Right ventricle myocardium inferior (tissue), 1 donor: ENCODE data around the gene TTLL11. TPM values are rescaled to one million over a fixed set of nuclear protein-coding genes. Genes with fewer than 3 reads are reported as not detected.
A peak's percentile ranks its signal among the peaks of the same experiment; 100 is the strongest.
"Not testable (repeated sequence)": the region's sequence is repeated elsewhere in the genome, so short reads cannot be mapped to it uniquely, and the experiment has no call there.

Source experiments
- ATAC-seq: fragments of 200-7000 bp; cut with Tn5 transposase; one replicate; pipeline ENCODE4 v1.9.1; 2020; ENCODE audit warnings: mild to moderate bottlenecking, moderate library complexity
- DNase-seq: peaks from one replicate; pipeline ENCODE4 v3.0.0; 2021; ENCODE audit errors: missing footprints
- intact Hi-C: fragments of 100-400 bp; cut with DNase I; formaldehyde crosslinking; loops from one replicate; pipeline ENCODE4 v1.11.0; 2022
- total RNA-seq: library from RNA; stranded (reverse); fragmentation: NEBNext Ultra II Directional; extraction: Animal tissue kit (Norgen Biotek cat#: 25700); gene quantifications from one replicate; pipeline ENCODE4 v1.2.1, GENCODE V29; 2021
- donor health status: DM: no; HTN: yes; CAD: no; lungs with severe emphysema.

TTLL11 gene
- total RNA-seq, 1 donor from 2014 or later, result 5.0 TPM

DNA sequence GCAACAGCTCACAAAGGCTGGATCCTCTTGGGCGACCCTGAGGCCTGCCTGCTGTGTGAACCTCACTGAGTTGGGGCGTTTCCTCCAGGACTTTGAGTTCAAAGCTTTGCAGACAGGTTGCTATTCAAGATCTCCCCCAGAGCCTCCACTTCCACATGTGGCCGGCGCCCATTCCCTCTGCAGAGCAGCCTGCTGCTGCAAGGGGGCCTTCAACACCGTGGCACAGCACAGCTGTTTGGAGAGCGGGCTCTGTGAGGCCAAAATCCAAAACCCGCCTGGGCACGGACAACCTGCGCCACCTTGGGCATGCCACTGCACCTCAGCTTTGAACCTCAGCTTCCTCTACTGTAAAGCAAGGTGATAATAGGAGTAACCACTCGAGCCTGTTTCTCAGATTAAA, 281.4 kb downstream of the TTLL11 start:
- DNase-seq (no peak), ATAC-seq (no peak)
- intact Hi-C loops, result no loop called here

DNA sequence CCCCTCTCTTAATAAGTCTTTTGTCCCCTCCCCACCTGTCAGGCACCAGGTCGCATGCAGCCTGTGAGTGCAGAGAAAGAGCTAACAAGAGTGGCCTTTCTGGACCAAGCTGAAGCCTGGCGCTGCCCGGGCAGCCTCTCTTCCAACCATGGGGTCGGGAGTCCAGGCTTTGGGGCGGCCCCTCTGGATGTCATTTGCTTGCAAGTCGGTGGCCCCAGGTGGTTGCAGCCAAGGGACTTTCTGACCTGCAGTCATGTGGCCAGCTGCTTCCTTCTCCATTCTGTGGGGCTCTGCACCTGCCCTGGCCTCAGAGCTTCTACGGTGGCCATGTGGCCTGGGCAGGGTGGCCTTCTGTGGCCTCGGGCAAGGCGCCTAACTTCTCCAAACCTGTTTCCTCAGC, 282.0 kb downstream of the TTLL11 start:
- DNase-seq (no peak), ATAC-seq (no peak)
- intact Hi-C loops, result no loop called here

DNA sequence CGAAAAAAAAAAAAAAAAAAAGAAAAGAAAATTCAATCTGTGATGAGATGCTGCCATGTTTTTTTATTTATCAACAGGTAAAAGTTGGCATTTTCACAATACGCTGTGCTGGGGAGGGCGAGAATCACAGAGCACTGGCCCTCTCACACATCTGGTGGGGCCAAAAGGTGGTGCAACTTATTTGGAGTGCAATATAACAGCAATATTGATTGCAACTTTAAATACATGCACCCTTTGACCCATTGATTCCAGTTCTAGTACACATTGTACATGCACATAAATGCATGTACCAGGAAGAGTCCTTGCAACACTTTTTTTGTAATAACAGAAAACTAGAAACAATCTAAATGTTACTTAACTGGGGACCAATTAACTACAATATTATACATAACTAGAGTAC, 282.6 kb downstream of the TTLL11 start:
- ATAC-seq, result no peak
- intact Hi-C loops, result no loop called here
- DNase-seq, result no peak

DNA sequence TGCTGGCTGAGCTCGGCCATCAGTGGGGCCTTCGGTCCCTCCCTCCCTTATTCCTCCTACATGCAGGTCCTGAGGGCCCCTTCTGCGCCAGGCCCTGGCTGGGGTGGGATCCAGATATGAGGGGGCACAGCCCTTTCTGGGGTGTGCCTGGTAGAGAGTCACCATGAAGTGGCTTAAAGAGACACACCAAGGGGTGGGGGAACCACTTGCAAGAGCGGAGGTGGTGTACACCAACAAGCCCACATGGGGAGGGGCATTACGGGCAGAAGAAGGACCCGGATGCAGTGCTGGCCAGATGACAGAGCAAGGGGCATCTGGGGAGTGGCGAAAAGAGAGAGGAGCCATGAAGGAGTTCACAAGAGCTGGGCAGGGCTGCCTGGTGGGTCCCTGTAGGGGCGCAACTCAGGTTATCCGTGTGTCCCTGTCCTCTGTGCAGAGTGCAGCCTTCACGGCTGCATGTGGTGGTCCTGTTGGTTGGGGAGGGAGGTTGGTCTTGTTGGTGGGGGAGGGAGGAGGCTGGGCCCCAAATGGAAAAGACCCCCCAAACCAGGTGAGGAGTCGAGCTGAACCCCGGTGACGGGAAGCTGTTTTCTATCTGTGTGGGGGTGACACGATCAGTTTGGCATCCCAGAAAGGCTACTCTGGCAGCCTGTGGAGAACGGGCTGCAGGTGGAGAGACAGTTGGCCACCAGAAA, 283.6 kb downstream of the TTLL11 start:
- intact Hi-C loops, result no loop called here
- no peak for DNase-seq
- ATAC-seq, result no peak

DNA sequence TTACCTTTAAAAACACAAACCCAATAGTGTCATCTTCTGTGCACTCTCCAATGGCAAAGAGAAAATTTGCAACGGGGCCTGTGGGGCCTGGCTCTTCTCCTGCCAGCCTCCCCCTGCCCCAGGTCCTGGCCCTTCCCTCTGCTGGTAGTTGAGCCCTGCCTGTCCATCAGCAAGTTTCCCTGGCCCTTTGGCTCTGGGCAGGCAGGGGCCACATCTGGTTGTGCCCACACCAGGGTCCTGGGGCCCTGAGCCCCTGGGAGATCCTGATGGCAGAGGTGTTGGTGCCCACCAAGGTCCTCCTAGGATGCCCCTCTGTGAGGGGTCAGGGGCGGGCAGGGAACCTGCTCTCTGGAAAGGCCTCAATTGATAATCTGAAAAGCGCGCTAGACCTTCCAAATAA, 284.3 kb downstream of the TTLL11 start:
- ATAC-seq, result no peak
- no peak for DNase-seq
- intact Hi-C loops, result no loop called here

DNA sequence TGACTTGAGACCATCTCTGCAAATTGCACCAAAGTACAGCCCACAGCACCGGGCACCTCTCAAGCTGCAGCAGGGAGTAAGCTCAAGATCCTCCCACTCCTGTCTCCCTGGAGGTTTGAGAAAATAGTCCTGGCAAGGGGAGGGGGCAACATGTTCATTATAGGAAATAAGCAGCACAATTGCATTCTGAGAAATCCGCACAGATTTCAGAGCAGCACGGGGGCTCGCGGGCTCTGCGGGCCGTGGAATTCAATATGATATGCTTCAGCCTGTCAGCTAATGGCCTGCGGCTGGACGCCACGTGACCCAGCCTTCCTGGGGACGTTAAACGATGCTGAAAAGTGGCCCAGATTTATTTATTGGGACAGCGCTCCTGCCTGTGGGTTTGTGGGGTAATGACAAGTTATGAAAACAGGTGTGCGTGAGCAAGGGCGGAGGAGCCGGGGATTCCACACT, 285.3 kb downstream of the TTLL11 start:
- peak; percentile 37 for ATAC-seq
- no peak for DNase-seq
- intact Hi-C loops, result no loop called here

DNA sequence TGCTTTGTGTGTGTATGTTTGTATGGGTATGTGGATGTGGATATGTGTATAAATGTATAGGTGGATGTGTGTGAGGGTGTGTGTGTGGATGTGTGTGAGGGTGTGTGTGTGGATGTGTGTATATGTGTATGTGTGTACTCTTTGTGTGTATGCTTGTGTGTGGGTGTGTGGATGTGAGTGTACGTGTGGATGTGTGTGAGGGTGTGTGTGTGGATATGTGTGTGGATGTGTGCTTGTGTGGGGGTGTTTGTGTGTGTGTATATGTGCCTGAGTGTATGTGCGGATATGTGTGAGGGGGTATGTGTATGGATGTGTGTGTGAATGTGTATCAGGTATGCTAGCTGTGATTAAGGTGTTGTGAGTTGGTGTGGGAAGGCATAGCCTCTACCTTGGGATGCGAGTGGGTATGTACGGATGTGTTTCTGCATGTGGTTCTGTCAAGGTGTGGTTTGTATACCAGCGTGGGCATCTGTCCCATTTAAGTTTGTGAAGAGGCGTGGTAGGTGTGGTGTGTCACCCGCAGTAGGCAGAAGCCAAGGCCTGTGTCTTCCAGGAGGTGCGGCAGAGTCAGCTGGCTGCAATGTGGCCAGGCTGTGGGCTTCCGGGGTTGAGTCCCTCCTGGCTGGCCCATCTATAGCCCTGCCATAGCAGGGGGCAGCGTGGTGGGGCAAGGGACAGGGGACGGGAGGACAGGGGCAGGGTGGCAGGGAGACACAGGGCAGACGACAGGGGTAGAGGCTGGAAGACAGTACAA, 285.9 kb downstream of the TTLL11 start:
- intact Hi-C loops, result no loop called here
- DNase-seq (no peak), ATAC-seq (peak; percentile 31)

DNA sequence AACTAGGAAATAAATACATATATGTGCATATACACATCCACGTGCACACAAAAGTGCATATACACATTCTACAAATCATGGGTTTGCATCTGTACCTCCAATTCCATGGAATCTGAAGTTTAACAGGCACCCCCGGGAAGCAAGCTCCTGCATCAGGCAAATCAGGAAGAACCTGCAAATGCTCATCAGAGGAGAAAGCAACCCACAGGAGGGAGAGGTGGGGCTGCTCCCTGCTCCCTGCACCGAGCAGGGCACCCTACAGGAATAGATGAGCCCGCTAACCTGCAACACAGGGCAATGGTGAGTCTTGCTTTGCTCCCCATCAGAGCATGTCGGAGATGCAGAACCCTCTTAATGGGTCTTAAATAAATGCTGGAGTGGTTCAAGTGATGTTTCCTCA, 290.4 kb downstream of the TTLL11 start:
- intact Hi-C loops, result no loop called here
- ATAC-seq, result no peak
- DNase-seq, result no peak

DNA sequence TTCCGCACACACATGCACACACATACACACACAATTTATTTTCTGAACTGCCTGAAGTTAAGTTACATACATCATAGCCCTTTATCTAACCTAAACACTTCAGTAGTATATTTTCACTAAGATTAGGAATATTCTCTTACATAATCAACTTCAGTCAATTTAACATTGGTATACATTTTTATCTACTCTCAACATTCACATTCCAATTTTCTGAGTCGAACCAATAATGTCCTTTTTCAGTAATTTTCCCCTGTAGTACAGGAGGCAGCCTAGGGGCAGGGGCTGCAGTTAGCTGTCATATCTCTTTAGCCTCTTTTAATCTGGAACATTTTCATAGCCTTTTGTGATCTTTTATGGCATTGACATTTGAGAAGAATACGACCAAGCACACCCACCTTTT, 291.5 kb downstream of the TTLL11 start:
- intact Hi-C loops, result no loop called here
- no peak for DNase-seq

DNA sequence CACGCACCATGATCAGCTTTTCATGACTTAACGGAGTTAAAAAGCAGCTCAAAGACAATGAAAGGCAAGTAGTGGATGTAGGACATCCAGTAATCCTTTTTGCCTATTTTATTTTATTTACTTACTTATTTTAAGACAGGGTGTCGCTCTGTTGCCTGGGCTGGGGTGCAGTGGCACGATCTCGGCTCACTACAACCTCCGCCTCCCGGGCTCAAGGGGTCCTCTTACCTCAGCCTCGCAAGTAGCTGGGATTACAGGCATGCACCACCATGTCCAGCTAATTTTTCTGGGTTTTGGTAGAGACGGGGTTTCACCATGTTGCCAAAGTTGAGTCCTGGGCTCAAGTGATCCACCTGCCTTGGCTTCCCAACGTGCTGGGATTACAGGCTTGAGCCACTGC, 292.7 kb downstream of the TTLL11 start:
- ATAC-seq, result no peak
- DNase-seq, result no peak
- intact Hi-C loops, result no loop called here

More for the DNA sequence above, 291.5 kb downstream of the TTLL11 start:
- ATAC-seq, result no peak

DNA sequence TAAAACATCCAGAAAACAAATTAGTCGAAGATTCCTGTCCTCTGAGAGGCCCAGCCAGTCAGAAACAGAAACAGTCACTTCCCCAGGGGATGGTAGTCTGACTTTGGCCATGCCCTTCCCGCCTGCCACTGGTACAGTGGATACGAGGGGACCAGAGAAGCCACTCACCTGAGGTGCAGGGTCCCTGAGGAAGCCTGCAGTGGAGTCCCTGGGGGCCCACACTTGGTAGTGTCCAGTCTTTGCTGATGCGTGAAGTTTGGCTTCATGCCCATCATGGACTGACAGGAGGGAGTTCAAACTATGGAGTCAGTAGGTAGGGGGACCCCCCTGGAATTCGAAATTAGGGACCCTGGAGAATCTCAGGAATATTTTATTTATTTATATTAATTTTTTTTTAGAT, 294.2 kb downstream of the TTLL11 start:
- ATAC-seq (no peak), DNase-seq (no peak)
- intact Hi-C loops, result no loop called here

DNA sequence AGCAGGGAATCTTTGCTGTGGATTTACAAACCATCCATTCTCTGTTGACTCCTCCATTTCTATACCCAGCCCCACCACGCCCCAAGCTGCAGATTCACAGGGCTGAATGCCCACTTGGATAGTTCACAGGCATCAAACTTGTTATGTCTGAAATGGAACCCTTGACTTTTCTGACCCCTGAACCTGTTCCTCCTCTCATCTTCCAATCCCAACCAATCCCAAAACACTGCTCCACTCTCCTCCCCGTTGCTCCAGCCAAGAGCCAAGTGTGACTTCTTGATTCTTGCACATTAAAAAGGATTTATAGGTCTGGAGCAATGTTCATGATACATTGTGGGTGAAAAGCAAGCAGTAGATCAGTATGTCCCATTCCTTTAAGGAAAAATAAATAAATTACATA, 296.0 kb downstream of the TTLL11 start:
- intact Hi-C loops, result no loop called here
- ATAC-seq (no peak), DNase-seq (no peak)

DNA sequence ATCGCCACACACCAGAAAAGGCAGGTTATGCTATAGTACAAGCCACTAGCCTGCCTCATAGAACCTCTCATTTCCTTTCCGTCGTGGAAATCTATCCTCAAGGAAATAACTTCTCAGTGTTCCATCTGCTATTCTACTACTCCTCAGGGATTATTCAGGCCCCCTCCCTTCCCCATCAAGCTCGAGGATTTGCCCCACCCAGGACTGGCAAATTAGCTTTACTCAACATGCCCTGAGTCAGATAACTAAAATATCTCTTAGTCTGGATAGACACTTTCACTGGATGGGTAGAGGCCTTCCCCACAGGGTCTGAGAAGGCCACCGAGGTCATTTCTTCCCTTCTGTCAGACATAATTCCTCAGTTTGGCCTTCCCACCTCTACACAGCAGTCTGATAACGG, 298.8 kb downstream of the TTLL11 start:
- DNase-seq, intact Hi-C loops, ATAC-seq: not testable (repeated sequence)

DNA sequence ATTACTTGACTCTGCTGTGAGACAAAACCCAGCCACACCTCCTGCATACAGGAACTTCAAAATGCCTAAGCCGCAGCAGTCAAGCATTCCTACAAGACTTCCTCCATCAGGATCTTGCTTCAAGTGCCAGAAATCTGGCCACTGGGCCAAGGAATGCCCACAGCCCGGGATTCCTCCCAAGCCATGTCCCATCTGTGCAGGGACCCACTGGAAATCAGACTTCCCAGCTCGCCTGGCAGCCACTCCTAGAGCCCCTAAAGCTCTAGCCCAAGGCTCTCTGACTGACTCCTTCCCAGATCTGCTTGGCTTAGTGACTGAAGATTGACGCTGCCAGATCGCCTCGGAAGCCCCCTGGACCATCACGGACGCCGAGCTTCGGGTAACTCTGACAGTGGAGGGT, 300.6 kb downstream of the TTLL11 start:
- ATAC-seq, intact Hi-C loops, DNase-seq: not testable (repeated sequence)

DNA sequence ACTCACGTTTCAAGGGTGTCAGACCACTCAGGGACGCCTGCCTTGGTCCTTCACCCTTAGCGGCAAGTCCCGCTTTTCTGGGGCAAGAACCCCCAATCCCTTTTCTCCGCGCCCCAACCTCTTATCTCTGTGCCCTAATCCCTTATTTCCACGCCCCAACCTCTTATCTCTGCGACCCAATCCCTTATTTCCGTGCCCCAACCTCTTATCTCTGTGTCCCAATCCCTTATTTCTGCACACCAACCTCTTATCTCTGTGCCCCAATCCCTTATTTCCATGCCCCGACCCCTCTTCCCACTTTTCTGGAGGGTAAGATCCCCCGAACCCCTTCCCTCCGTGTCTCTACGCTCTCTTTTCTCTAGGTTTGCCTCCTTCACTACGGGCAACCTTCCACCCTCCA, 302.3 kb downstream of the TTLL11 start:
- ATAC-seq (no peak), DNase-seq (no peak)
- intact Hi-C loops, result no loop called here

DNA sequence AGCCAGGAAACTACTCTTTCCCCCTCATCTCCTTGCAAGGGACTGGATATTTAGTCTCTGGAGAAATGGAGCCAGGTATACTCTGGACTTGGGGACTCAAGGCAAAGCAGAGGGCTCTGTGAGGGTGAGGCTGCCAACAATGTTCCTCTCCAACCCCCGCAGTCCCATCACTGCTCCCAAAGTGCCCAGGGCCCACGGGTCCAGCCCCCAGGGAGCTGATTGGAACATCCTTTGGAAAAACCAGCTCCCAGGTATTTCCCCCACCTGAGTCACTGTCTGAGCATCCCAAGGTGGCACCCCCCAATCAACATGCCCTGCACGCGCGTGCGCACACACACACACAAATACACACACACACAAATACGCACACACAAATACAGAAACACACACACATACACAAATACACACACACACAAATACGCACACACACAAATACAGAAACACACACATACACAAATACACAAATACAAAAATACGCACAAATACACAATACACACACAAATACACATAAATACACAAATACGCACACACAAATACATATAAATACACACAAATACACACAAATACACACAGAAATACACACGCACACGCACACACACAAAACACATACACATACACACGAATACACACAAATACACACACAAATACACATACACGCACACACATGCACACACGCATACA, 304.3 kb downstream of the TTLL11 start:
- no peak for DNase-seq
- no peak for ATAC-seq
- intact Hi-C loops, result no loop called here

DNA sequence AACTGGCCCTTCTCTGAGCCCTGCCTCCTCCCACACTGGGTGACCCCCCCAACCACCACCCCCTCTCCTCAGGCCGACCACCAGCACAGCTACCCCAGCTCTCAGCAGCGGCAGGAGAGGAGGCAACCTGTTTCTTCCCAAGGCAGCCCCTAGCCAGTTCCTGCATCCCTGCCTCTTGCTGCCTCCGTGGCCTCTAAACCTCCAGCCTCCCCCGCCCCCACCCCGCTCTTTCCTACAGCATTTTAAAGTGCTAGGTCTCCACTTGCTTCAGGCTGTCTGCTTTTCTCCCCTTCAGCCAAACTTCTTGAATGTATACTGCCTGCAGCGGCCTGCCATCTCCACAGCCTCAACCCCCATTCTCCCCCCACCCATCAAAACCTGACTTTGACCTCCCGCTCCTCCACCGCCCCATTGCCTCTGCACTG, 306.1 kb downstream of the TTLL11 start:
- ATAC-seq (no peak), DNase-seq (no peak)
- intact Hi-C loops, result no loop called here

DNA sequence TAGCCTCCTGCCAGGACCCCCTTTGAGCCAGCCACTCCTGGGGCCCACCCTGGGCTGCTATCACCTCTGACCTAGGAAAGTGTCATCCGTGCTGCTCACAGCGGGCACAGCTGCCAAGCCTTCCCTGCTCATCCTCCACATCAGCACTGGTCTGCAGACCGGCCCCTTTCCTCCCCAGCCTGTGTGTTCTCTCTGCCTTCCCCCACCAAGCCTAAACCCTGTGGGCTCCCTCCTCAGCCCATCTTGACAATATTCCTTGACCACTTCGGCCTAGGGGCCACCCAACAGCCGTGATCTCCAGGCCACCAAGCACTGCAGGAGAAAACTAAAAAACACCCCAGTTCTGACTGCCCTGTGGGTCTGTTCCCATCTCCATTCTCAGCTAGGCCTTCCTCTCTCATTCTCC, 306.6 kb downstream of the TTLL11 start:
- intact Hi-C loops, result no loop called here
- no peak for DNase-seq
- no peak for ATAC-seq

DNA sequence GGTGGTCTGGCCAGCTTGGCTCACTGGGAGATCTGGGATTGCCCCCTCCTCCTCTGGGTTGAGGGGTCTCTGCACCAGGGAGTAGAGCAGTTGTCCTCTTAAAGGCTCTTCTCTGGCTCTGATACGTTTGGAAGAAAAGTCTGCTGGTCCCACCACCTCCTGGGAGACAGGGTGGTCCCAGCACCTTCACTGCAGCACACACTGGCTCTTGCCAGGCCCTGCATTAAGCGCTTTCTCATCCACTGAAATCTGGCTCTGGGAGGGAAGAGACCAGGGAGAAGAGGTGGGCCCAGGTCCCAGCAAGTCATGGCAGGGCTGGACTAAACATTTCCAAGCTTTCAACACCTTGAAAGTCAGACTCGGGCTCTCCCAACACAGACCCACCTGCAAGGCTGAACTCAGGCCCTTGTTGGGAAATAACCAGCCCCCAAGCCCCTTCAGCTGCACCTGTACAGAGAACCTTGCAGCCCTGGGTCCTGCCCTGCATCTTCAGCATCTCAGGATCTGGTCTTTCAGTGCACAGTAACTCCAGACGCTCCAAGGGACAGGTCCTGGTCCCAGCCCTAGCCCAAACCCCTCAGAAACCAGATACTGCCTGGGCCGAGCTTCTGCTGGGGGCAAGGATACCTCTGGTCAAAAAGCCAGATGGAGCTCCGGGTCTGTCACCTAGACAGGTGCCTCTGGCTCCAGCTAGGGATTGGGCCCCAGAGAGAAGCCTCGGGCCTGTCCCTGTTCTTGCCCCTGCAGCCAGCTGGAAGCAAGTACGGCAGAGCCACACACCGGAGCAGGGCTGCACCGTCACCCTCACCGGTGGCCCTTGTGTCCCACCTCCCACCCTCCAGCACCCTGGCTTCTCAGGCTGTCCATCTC, 307.2 kb downstream of the TTLL11 start:
- ATAC-seq, result no peak
- no peak for DNase-seq
- intact Hi-C loops, result no loop called here
